Pancreas (tissue), 10 donors: ENCODE data around the gene ZFR2. TPM values are rescaled to one million over a fixed set of nuclear protein-coding genes. Genes with fewer than 3 reads are reported as not detected.
A peak's percentile ranks its signal among the peaks of the same experiment; 100 is the strongest.
"Not testable (repeated sequence)": the region's sequence is repeated elsewhere in the genome, so short reads cannot be mapped to it uniquely, and the experiment has no call there.

Experiments used
- ATAC-seq, 4 donors: fragments of 200-7000 bp; cut with Tn5 transposase; one replicate each; pipeline versions ENCODE4 v1.8.0 to v1.9.1; 2020; ENCODE audit warnings: mild to moderate bottlenecking in 4 of 4, moderate library complexity in 4 of 4
- DNase-seq, 6 donors: peaks; one replicate each; pipeline ENCODE4 v3.0.0-alpha.2; 2020
- FAIRE-seq: peaks from 2 replicates; lab custom pipeline; 2012; peaks lifted over from hg19 to GRCh38; lab: Jason Lieb, UNC
- H3K27ac ChIP-seq, 4 donors: fragments of 200-600 bp; sonication (generic); 1 replicate in 3 of 4; 2 replicates in 1 of 4; pipeline versions ENCODE4 v1.5.0 to v1.8.0; 2020
- H3K27me3 ChIP-seq, 4 donors: fragments of 200-600 bp; one replicate each; pipeline ENCODE4 v1.8.0; 2021
- H3K36me3 ChIP-seq, 3 donors: fragments of 200-600 bp; sonication (generic) in 1 of 3; one replicate each; pipeline versions ENCODE4 v1.5.0 to v1.8.0; 2020 to 2021
- H3K4me1 ChIP-seq, 3 donors: fragments of 200-600 bp; one replicate each; pipeline ENCODE4 v1.8.0; 2021
- H3K4me3 ChIP-seq, 4 donors: fragments of 200-600 bp; sonication (generic) in 2 of 4; one replicate each; pipeline versions ENCODE4 v1.5.0 to v1.8.0; 2020 to 2021
- H3K9me3 ChIP-seq, 4 donors: fragments of 200-600 bp; one replicate each; pipeline ENCODE4 v1.8.0; 2021
- CTCF ChIP-seq, 4 donors: fragments of 200-600 bp; sonication (generic) in 3 of 4; IDR thresholded peaks; one replicate each; pipeline versions ENCODE4 v1.5.0 to v1.8.0; 2021; ENCODE audit warnings: antibody characterized with exemption in 4 of 4
- WGBS, 2 donors: extraction: QIAGEN DNeasy Blood & Tissue Kit; methylation state at CpG; one replicate each; pipeline ENCODE4 v1.1.7; 2013; 5-methylcytosine and 5-hydroxymethylcytosine counted together
- intact Hi-C, 3 donors: fragments of 100-400 bp; cut with DNase I; formaldehyde crosslinking; loops; one replicate each; pipeline versions ENCODE4 v1.11.1 to v1.14.2; 2022
- polyA plus RNA-seq, 2 donors: library from polyadenylated mRNA; stranded (reverse); fragments of 200-250 nt; gene quantifications; one replicate each; pipeline ENCODE4 v1.2.3, GENCODE V29; 2013
- total RNA-seq, 6 donors: library from RNA; stranded (reverse); fragmentation: NEBNext Ultra II Directional in 4 of 6; extraction: Animal tissue kit (Norgen Biotek cat#: 25700) in 4 of 6; gene quantifications; one replicate each; pipeline versions ENCODE4 v1.2.1 to v1.2.4, GENCODE V29; 2021 to 2023
- donor health status: healthy with polysubstance abuse.
- donor health status: DM: no; HTN: no; CAD: no; lungs with moderate emphysema.
- donor health status: DM: no; HTN: no; CAD: no.
- donor health status: control.
- donor health status: control.
- donor health status: Bipolar disorder and iron deficiency.
- donor health status: DM: yes; HTN: yes; CAD: no.
- donor health status: DM: no; HTN: no; CAD: no.
- donor health status: DM: no; HTN: no; CAD: no.
- donor health status: DM: yes; HTN: yes; CAD: no.

The ZFR2 gene
- total and polyA plus RNA-seq, 8 donors: 0.06 to 3.1 (median 0.34) TPM; not detected in 2

GRCh38 chr19:3762130-3762473 is 106.7 kb downstream of the ZFR2 start:
- H3K4me1 ChIP-seq: peaks cover 3 to 24% (median 15%) of the 10 kb centered on the region in 3 donors
- H3K4me3 ChIP-seq: peak overlapping the region in 1 of 4 donors; percentile 60
- DNase-seq: no peak
- H3K27me3 ChIP-seq: no peaks in the 10 kb centered on the region
- no peak for TF ChIP-seq CTCF (IDR thresholded peaks at IDR 0.05)
- WGBS, 2 donors: 59 to 72% methylated on average over 1 of the region's 1 CpG
- intact Hi-C loops: no loop called here
- H3K36me3 ChIP-seq: peaks cover 0 to 18% (median 4%) of the 10 kb centered on the region in 3 donors
- H3K9me3 ChIP-seq: no peaks in the 10 kb centered on the region
- H3K27ac ChIP-seq: peak overlapping the region in 3 of 4 donors; percentile 99 to 100 (median 100)
- no peak for ATAC-seq
- peak; percentile 93 for FAIRE-seq

- peak; percentile 51 to 76 (median 72) for ATAC-seq
- Histone ChIP-seq H3K27ac (peak within 1 kb of the TSS; percentile 99 to 100 (median 100)), H3K4me3 (peak within 1 kb of the TSS; percentile 61 to 87 (median 84)), H3K4me1 (peaks cover 3 to 24% (median 15%) of the 10 kb centered on the region in 3 donors), H3K36me3 (peaks cover 0 to 13% (median 4%) of the 10 kb centered on the region in 3 donors), H3K27me3 (no peaks in the 10 kb centered on the region), H3K9me3 (no peaks in the 10 kb centered on the region)
- FAIRE-seq: no peak
- WGBS, 2 donors: 2 to 3% methylated on average over 45 of the region's 45 CpGs
- intact Hi-C loops: no loop called here
- peak; percentile 26 to 50 (median 38) for TF ChIP-seq CTCF (IDR thresholded peaks at IDR 0.05)
- DNase-seq: peak; percentile 84 to 99 (median 95)
These were observed 107.3 kb downstream of the ZFR2 start, which contains the start of gene APBA3 for GRCh38 chr19:3761382-3762129. Gene APBA3 (minus strand): TSS chr19:3761692. CDS start chr19:3760264, 1,428 bp downstream.

GRCh38 chr19:3760871-3761361 is 107.9 kb downstream of the ZFR2 start:
- no peak for DNase-seq
- no peak for TF ChIP-seq CTCF (IDR thresholded peaks at IDR 0.05)
- Histone ChIP-seq H3K36me3 (peaks cover 0 to 7% (median 0%) of the 10 kb centered on the region in 3 donors), H3K27ac (peak overlapping the region in 3 of 4 donors; percentile 46 to 100 (median 100)), H3K4me3 (peak overlapping the region; percentile 61 to 87 (median 84)), H3K4me1 (peaks cover 3 to 24% (median 15%) of the 10 kb centered on the region in 3 donors), H3K27me3 (no peaks in the 10 kb centered on the region), H3K9me3 (no peaks in the 10 kb centered on the region)
- FAIRE-seq: no peak
- intact Hi-C loops: no loop called here
- no peak for ATAC-seq
- WGBS, 2 donors: 18 to 19% methylated on average over 7 of the region's 7 CpGs

- DNase-seq: peak in 1 of 6 donors; percentile 72
- no peaks in the 10 kb centered on the region for H3K36me3 ChIP-seq
- no peak for FAIRE-seq
- intact Hi-C loops: no loop called here
- no peak for TF ChIP-seq CTCF (IDR thresholded peaks at IDR 0.05)
- H3K9me3 ChIP-seq: no peaks in the 10 kb centered on the region
- no peak overlapping the region for H3K4me3 ChIP-seq
- H3K27ac ChIP-seq: no peak overlapping the region
- WGBS, 2 donors: 84 to 89% methylated on average over 19 of the region's 19 CpGs
- H3K4me1 ChIP-seq: peaks cover 3 to 24% (median 15%) of the 10 kb centered on the region in 3 donors
- no peak for ATAC-seq
- no peaks in the 10 kb centered on the region for H3K27me3 ChIP-seq
These were observed 109.2 kb downstream of the ZFR2 start for GRCh38 chr19:3759482-3760254.

- 96 to 97% methylated on average over 13 of the region's 13 CpGs for WGBS, 2 donors
- not testable (repeated sequence) for H3K4me3 ChIP-seq
- peaks cover 3 to 20% (median 11%) of the 10 kb centered on the region in 3 donors for H3K4me1 ChIP-seq
These were observed 110.5 kb downstream of the ZFR2 start for GRCh38 chr19:3758297-3758696.

GRCh38 chr19:3757705-3758104 is 111.1 kb downstream of the ZFR2 start:
- H3K27me3 ChIP-seq, H3K36me3 ChIP-seq, DNase-seq, FAIRE-seq, H3K4me3 ChIP-seq, H3K27ac ChIP-seq, ATAC-seq, intact Hi-C loops, H3K9me3 ChIP-seq: not testable (repeated sequence)
- 90 to 93% methylated on average over 7 of the region's 7 CpGs for WGBS, 2 donors
- H3K4me1 ChIP-seq: peaks cover 3 to 18% (median 8%) of the 10 kb centered on the region in 3 donors

More at GRCh38 chr19:3758297-3758696, 110.5 kb downstream of the ZFR2 start:
- H3K36me3 ChIP-seq, ATAC-seq, FAIRE-seq, DNase-seq, intact Hi-C loops, H3K27ac ChIP-seq, H3K27me3 ChIP-seq, H3K9me3 ChIP-seq: not testable (repeated sequence)
